ENCODE measurements around the gene CYP17A1.
"Not testable (repeated sequence)": the region's sequence is repeated elsewhere in the genome, so short reads cannot be mapped to it uniquely, and the experiment has no call there.

CYP17A1 gene

DNA sequence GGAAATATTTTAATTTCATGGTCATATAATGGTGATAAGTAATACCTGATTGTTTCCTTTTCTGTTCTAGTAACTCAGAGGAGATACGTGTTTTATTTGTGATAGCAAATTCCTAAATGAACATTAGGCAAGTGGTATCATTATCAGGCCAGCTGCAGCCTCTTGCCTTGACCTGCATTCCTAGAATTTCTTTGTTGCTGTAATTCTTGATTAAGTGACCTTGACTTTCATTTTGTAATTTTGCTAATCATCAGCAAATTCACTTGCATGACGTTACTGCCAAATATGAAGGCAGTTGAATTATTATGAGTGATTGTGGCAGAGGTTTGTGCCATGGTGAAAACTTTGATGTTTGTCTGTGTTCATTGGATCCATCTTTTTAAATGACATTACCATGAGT, 26.4 kb upstream of the CYP17A1 start:
- no peak for TF ChIP-seq EZH2phosphoT487 (conservative IDR thresholded peaks at IDR 0.05; ENCODE audit: low read length)
- TF ChIP-seq, protein P1, sequence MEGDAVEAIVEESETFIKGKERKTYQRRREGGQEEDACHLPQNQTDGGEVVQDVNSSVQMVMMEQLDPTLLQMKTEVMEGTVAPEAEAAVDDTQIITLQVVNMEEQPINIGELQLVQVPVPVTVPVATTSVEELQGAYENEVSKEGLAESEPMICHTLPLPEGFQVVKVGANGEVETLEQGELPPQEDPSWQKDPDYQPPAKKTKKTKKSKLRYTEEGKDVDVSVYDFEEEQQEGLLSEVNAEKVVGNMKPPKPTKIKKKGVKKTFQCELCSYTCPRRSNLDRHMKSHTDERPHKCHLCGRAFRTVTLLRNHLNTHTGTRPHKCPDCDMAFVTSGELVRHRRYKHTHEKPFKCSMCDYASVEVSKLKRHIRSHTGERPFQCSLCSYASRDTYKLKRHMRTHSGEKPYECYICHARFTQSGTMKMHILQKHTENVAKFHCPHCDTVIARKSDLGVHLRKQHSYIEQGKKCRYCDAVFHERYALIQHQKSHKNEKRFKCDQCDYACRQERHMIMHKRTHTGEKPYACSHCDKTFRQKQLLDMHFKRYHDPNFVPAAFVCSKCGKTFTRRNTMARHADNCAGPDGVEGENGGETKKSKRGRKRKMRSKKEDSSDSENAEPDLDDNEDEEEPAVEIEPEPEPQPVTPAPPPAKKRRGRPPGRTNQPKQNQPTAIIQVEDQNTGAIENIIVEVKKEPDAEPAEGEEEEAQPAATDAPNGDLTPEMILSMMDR (IDR thresholded peaks at IDR 0.05; ENCODE audit: insufficient read depth, low read length, poor library complexity, severe bottlenecking): no peak
- Histone ChIP-seq H3K9me3 (ENCODE audit: insufficient read depth, low read length) (no peaks in the 10 kb centered on the region), H3F3A (ENCODE audit: insufficient read depth) (no peaks in the 10 kb centered on the region), H2AFZ (ENCODE audit: low read depth, low read length, severe bottlenecking) (no peak overlapping the region), H3K9me2 (replicated peaks; ENCODE audit: insufficient read depth, low read length) (no peaks in the 10 kb centered on the region), H3K9ac (ENCODE audit: low read length) (no peak overlapping the region), H3K27ac (ENCODE audit: low read depth, low read length) (no peak overlapping the region), H4K20me1 (ENCODE audit: low read depth, low read length) (no peaks in the 10 kb centered on the region), H3K79me2 (ENCODE audit: insufficient read depth, low read length) (no peaks in the 10 kb centered on the region), H3K36me3 (ENCODE audit: low read length) (no peaks in the 10 kb centered on the region), H3K4me3 (ENCODE audit: insufficient read depth, low read length, poor library complexity, severe bottlenecking) (no peak overlapping the region), H3K4me2 (ENCODE audit: low read depth, low read length, poor library complexity, severe bottlenecking) (no peak overlapping the region), H3K27me3 (ENCODE audit: low read length) (no peaks in the 10 kb centered on the region)

DNA sequence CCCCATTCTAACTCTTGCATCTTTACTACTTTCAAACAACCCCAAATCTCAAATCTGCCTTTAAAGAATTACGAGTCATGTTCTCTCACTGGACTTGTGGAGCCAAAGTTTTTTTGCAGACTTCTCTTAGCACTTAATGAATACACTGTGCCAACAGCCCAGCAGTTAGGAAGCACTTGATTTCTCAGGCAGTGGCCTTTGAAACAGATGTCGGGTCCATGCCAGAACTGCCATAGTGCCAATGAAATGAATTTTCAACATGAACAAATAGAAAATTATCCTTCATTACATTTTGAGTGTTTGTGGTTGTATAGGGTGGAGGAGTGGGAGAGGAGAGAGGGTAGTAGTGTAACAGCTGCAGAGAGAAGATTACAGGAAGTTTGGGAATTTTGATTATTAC, 22.7 kb upstream of the CYP17A1 start:
- Histone ChIP-seq H3K9me3 (ENCODE audit: insufficient read depth, low read length) (no peaks in the 10 kb centered on the region), H2AFZ (ENCODE audit: low read depth, low read length, severe bottlenecking) (no peak overlapping the region), H4K20me1 (ENCODE audit: low read depth, low read length) (no peaks in the 10 kb centered on the region), H3K36me3 (ENCODE audit: low read length) (no peaks in the 10 kb centered on the region), H3K9ac (ENCODE audit: low read length) (no peak overlapping the region), H3K27me3 (ENCODE audit: low read length) (no peaks in the 10 kb centered on the region), H3K4me2 (ENCODE audit: low read depth, low read length, poor library complexity, severe bottlenecking) (no peak overlapping the region), H3K27ac (ENCODE audit: low read depth, low read length) (no peak overlapping the region), H3K79me2 (ENCODE audit: insufficient read depth, low read length) (no peaks in the 10 kb centered on the region), H3F3A (ENCODE audit: insufficient read depth) (no peaks in the 10 kb centered on the region), H3K9me2 (replicated peaks; ENCODE audit: insufficient read depth, low read length) (no peaks in the 10 kb centered on the region), H3K4me3 (ENCODE audit: insufficient read depth, low read length, poor library complexity, severe bottlenecking) (no peak overlapping the region)
- TF ChIP-seq EZH2phosphoT487 (conservative IDR thresholded peaks at IDR 0.05; ENCODE audit: low read length): no peak
- TF ChIP-seq, protein P1 (IDR thresholded peaks at IDR 0.05; ENCODE audit: insufficient read depth, low read length, poor library complexity, severe bottlenecking): no peak

DNA sequence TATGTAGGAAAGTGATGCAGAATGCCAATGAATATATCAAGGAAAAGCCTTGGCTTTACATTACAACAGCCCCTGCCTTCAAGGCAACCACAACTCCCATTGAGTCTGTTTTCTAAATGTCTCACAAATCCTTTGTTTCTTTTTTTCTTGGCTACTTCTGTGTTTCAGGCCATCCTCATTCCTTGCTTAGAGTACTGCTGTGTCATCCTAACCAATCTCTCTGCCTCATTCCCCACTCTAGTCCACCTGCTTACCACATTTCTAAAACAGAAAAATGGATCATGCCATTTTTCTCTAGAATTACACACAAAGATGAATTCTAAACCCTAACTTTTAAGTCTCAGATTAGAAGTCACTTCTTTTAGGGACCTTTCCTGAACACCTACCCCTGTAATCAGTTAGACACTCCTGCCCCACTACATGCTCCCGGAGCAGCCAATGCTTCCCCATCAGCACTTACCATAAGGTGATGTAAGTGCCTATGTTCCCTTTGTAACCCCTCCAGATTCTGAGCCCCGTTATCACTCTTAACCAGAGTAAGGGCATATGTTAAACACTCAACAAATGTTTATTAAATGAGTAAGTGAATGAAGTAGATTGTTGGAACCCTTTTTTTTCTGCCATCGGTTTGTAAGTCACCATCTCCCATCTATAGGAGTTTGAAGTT, 19.7 kb upstream of the CYP17A1 start:
- Histone ChIP-seq H3K9ac (ENCODE audit: low read length) (no peak overlapping the region), H3K9me2 (replicated peaks; ENCODE audit: insufficient read depth, low read length) (no peaks in the 10 kb centered on the region), H3F3A (ENCODE audit: insufficient read depth) (no peaks in the 10 kb centered on the region), H3K4me3 (ENCODE audit: insufficient read depth, low read length, poor library complexity, severe bottlenecking) (no peak overlapping the region), H3K4me2 (ENCODE audit: low read depth, low read length, poor library complexity, severe bottlenecking) (no peak overlapping the region), H3K79me2 (ENCODE audit: insufficient read depth, low read length) (no peaks in the 10 kb centered on the region), H3K9me3 (ENCODE audit: insufficient read depth, low read length) (no peaks in the 10 kb centered on the region), H3K36me3 (ENCODE audit: low read length) (no peaks in the 10 kb centered on the region), H3K27ac (ENCODE audit: low read depth, low read length) (no peak overlapping the region), H3K27me3 (ENCODE audit: low read length) (no peaks in the 10 kb centered on the region), H2AFZ (ENCODE audit: low read depth, low read length, severe bottlenecking) (no peak overlapping the region), H4K20me1 (ENCODE audit: low read depth, low read length) (no peaks in the 10 kb centered on the region)
- TF ChIP-seq EZH2phosphoT487 (conservative IDR thresholded peaks at IDR 0.05; ENCODE audit: low read length): no peak
- TF ChIP-seq, protein P1 (IDR thresholded peaks at IDR 0.05; ENCODE audit: insufficient read depth, low read length, poor library complexity, severe bottlenecking): no peak

DNA sequence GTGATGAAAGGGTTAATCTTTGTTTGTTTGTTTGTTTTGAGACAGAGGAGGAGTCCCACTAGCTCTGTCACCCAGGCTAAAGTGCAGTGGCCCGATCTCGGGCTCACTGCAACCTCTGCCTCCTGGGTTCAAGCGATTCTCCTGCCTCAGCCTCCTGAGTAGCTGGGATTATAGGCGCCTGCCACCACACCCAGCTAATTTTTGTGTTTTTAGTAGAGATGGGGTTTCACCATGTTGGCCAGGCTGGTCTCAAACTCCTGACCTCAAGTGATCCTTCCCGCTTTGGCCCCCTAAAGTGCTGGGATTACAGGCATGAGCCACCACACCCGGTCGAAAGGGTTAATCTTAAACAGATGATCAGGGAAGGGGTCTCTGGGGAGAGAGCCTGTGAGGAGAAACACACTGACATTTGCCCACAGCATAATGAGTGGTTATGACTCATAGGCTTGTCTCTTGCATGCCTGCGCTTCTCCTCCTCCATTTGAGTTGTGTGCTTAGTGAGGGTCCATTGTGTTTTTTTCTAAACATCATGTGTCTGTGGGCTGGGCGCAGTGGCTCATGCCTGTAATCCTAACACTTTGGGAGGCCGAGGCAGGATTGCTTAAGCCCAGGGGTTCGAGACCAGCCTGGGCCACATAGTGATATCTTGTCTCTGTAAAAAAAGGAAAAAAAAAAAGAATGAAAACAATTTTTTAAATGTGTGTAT, 18.7 kb upstream of the CYP17A1 start:
- H3K9me3 ChIP-seq (ENCODE audit: insufficient read depth, low read length); H3K79me2 ChIP-seq (ENCODE audit: insufficient read depth, low read length); H3K27ac ChIP-seq (ENCODE audit: low read depth, low read length); H3K4me3 ChIP-seq (ENCODE audit: insufficient read depth, low read length, poor library complexity, severe bottlenecking); H3K9me2 ChIP-seq (replicated peaks; ENCODE audit: insufficient read depth, low read length); H3K36me3 ChIP-seq (ENCODE audit: low read length); H2AFZ ChIP-seq (ENCODE audit: low read depth, low read length, severe bottlenecking); H3F3A ChIP-seq (ENCODE audit: insufficient read depth); H3K9ac ChIP-seq (ENCODE audit: low read length); H3K27me3 ChIP-seq (ENCODE audit: low read length); H3K4me2 ChIP-seq (ENCODE audit: low read depth, low read length, poor library complexity, severe bottlenecking); H4K20me1 ChIP-seq (ENCODE audit: low read depth, low read length): not testable (repeated sequence)

DNA sequence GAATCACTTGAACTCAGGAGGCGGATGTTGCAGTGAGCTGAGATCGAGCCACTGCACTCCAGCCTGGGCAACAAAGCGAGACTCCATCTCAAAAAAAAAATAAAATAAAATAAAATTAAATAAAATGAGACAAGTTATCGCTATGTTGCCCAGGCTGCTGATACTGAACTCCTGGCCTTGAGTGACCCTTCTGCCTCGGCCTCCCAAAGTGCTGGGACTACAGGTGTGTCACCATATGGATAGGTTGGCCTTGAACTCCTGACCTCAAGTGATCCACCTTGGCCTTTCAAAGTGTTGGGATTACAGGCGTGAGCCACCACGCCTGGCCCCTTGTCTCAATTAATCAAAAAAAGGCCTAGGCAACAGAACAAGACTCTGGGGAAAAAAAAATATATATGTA, 16.0 kb upstream of the CYP17A1 start:
- not testable (repeated sequence) for H3K4me3 ChIP-seq (ENCODE audit: insufficient read depth, low read length, poor library complexity, severe bottlenecking); H3K27ac ChIP-seq (ENCODE audit: low read depth, low read length); H2AFZ ChIP-seq (ENCODE audit: low read depth, low read length, severe bottlenecking); H3K79me2 ChIP-seq (ENCODE audit: insufficient read depth, low read length); H3K36me3 ChIP-seq (ENCODE audit: low read length); H3K9me2 ChIP-seq (replicated peaks; ENCODE audit: insufficient read depth, low read length); H3K9me3 ChIP-seq (ENCODE audit: insufficient read depth, low read length); H3K9ac ChIP-seq (ENCODE audit: low read length); H4K20me1 ChIP-seq (ENCODE audit: low read depth, low read length); H3F3A ChIP-seq (ENCODE audit: insufficient read depth); H3K4me2 ChIP-seq (ENCODE audit: low read depth, low read length, poor library complexity, severe bottlenecking); H3K27me3 ChIP-seq (ENCODE audit: low read length)

All from SU-DHL-6 (cell line).